Osteoblast (primary cell): ENCODE data around the gene TCN1. TPM values are rescaled to one million over a fixed set of nuclear protein-coding genes. Genes with fewer than 3 reads are reported as not detected.

Experiments used
- total RNA-seq: library from RNA; depleted of rRNA; stranded (reverse); fragments of >200 nt; gene quantifications from 2 replicates; pipeline ENCODE4 v1.2.3, GENCODE V29; 2012

Gene TCN1
- total RNA-seq, 1 donor, result not detected

Other genes starting within 250 kb of the TCN1 start
- gene PATL1, start 197.4 kb downstream of the TCN1 start, total RNA-seq, result 17.7 and 19.5 TPM in 2 replicates
- gene OR10V1, start 152.6 kb downstream of the TCN1 start, total RNA-seq, result not detected in 2 replicates
- gene STX3, start 111.1 kb downstream of the TCN1 start, total RNA-seq, result 51.4 and 53.6 TPM in 2 replicates
- 31.5 and 32.9 TPM in 2 replicates for gene MRPL16, start 55.7 kb downstream of the TCN1 start, total RNA-seq
- not detected in 2 replicates for gene CBLIF, start 21.0 kb downstream of the TCN1 start, total RNA-seq
- gene OOSP3, start 12.3 kb upstream of the TCN1 start, total RNA-seq, result not detected in 2 replicates
- not detected in 2 replicates for gene OOSP1, start 71.9 kb upstream of the TCN1 start, total RNA-seq
- gene OOSP4A, start 97.5 kb upstream of the TCN1 start, total RNA-seq, result not detected in 2 replicates
- gene OOSP4B, start 150.7 kb upstream of the TCN1 start, total RNA-seq, result not detected in 2 replicates
- not detected in 2 replicates for gene OOSP2, start 173.9 kb upstream of the TCN1 start, total RNA-seq
- gene MS4A3, start 190.2 kb upstream of the TCN1 start, total RNA-seq, result not detected in 2 replicates
- not detected in 2 replicates for gene MS4A2, start 222.2 kb upstream of the TCN1 start, total RNA-seq